K562 treated with DMSO at 1 percent for 12 hours (cell line): Measurements from ENCODE around the gene LPIN1. TPM values are rescaled to one million over a fixed set of nuclear protein-coding genes. Genes with fewer than 3 reads are reported as not detected.

Experiments used
- total RNA-seq: library from RNA; unstranded; fragments of 300-600 nt; gene quantifications from 2 replicates; pipeline ENCODE4 v1.2.3, GENCODE V29; 2022; ENCODE audit not compliant: insufficient read depth

LPIN1 gene, protein sequence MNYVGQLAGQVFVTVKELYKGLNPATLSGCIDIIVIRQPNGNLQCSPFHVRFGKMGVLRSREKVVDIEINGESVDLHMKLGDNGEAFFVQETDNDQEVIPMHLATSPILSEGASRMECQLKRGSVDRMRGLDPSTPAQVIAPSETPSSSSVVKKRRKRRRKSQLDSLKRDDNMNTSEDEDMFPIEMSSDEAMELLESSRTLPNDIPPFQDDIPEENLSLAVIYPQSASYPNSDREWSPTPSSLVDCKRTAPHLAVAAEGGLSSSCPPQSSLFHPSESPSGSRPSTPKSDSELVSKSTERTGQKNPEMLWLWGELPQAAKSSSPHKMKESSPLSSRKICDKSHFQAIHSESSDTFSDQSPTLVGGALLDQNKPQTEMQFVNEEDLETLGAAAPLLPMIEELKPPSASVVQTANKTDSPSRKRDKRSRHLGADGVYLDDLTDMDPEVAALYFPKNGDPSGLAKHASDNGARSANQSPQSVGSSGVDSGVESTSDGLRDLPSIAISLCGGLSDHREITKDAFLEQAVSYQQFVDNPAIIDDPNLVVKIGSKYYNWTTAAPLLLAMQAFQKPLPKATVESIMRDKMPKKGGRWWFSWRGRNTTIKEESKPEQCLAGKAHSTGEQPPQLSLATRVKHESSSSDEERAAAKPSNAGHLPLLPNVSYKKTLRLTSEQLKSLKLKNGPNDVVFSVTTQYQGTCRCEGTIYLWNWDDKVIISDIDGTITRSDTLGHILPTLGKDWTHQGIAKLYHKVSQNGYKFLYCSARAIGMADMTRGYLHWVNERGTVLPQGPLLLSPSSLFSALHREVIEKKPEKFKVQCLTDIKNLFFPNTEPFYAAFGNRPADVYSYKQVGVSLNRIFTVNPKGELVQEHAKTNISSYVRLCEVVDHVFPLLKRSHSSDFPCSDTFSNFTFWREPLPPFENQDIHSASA
- total RNA-seq: 9.0 and 23.4 TPM in 2 replicates

DNA sequence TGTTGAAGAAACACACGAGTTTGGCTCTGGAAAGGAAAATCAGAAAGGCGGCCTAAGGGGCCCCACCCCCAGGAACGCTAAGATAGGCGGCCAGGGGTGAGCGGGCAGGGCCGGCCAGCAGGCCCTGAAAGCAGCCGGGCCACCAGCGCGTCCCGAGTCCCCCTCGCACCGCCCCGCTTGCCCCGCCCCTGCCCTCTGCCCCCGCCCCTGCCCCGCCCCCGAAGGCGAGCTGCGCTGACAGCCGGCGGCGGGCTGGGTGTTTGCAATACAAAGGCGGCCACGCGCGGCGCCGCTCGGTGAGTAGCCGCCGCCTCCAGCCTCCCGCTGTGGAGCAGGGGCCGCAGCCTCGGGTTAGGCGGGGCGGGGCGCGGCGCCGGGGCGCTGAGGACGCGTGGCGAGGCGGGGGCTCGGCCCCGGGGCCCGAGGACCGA is at the start of gene LPIN1:
LPIN1 (plus strand) TSS at position 257 of the 431 bp plus-strand sequence. CDS start 18,910 bp downstream, outside the sequence.

Other genes with a start within 250 kb of the LPIN1 start
- 0.82 and 1.1 TPM in 2 replicates for gene GREB1, start 212.6 kb upstream of the LPIN1 start, total RNA-seq
- gene NTSR2, start 76.4 kb upstream of the LPIN1 start, total RNA-seq: not detected in 2 replicates